Measurements from ENCODE around the gene C2CD4C.

C2CD4C gene, protein sequence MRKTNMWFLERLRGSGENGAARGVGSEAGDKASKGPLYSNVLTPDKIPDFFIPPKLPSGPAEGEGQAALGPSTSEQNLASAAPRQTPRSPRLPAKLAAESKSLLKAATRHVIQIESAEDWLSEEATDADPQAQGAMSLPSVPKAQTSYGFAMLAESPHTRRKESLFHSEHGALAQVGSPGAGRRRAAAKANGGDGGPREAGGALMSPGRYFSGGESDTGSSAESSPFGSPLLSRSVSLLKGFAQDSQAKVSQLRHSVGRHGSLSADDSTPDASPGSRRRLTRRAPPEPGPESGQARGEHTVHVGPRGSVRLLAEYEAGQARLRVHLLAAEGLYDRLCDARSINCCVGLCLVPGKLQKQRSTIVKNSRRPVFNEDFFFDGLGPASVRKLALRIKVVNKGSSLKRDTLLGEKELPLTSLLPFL

DNA sequence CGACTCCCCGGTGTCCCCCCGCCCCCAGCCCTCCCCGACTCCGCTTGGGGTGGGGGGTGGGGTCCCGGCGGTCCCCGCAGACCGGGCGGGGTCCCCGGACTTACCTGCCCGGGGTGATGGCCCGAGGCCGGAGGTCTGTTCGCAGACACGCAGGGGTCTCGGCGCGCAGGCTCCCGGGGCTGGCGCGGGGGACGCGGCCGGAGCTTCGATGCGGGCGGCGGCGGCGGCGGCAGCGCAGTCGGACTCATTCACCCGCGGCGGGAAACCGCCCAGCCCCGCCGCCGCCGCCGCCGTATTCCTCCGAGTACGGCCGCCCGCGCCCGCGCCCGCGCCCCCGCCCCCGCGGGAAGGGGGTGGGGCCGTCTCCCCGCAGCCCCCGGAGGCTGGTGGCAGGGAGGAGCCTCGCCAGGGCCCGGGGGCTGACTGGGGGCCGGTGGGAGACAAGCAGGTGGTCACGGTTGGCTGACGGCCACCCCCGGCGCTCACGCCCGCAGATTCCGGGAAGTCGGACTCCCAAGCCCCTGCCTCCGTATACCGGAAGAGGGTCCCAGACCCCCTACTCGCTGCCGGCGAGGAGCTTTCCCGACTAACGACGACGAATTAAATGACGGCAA lies at the start of gene C2CD4C:
TSS of gene C2CD4C (minus strand) at position 246 of the 614 bp plus-strand sequence. CDS start 786 bp downstream, outside the sequence.
- no peak for DNase-seq (ENCODE audit: low read depth)
- no peak within 1 kb of the TSS for H3K4me3 ChIP-seq (ENCODE audit: control insufficient read depth, low read depth, low read length)
- TF ChIP-seq, protein P1, sequence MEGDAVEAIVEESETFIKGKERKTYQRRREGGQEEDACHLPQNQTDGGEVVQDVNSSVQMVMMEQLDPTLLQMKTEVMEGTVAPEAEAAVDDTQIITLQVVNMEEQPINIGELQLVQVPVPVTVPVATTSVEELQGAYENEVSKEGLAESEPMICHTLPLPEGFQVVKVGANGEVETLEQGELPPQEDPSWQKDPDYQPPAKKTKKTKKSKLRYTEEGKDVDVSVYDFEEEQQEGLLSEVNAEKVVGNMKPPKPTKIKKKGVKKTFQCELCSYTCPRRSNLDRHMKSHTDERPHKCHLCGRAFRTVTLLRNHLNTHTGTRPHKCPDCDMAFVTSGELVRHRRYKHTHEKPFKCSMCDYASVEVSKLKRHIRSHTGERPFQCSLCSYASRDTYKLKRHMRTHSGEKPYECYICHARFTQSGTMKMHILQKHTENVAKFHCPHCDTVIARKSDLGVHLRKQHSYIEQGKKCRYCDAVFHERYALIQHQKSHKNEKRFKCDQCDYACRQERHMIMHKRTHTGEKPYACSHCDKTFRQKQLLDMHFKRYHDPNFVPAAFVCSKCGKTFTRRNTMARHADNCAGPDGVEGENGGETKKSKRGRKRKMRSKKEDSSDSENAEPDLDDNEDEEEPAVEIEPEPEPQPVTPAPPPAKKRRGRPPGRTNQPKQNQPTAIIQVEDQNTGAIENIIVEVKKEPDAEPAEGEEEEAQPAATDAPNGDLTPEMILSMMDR (conservative IDR thresholded peaks at IDR 0.05; ENCODE audit: control insufficient read depth, insufficient read depth, low read depth, low read length): no peak

DNA sequence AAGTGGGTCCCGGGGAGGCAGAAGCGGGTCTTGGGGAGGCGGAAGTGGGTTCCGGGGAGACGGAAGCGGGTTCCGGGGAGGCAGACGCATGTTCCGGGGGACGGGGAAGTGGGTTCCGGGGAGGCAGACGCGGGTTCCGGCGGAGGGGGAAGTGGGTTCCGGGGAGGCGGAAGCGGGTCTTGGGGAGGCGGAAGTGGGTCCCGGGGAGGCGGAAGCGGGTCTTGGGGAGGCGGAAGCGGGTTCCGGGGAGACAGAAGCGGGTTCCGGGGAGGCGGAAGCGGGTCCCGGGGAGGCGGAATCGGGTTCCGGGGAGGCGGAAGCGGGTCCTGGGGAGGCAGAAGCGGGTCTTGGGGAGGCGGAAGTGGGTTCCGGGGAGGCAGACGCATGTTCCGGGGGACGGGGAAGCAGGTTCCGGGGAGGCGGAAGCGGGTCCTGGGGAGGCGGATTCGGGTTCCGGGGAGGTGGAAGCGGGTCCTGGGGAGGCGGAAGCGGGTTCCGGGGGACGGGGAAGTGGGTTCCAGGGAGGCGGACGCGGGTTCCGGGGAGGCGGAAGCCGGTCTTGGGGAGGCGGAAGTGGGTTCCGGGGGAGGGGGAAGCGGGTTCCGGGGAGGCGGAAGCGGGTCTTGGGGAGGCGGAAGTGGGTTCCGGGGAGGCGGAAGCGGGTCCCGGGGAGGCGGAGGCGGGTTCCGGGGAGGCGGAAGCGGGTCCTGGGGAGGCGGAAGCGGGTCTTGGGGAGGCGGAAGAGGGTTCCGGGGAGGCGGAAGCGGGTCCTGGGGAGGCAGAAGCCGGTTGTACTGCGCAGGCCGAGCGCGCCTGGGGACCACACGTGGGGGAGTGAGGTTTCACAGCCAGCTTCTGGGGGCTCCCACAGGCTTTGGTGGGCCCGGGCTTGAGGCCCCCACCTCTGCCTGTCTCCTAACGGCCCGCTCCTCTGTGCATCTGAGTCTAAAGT lies 49.4 kb upstream of the C2CD4C start:
- no peak for DNase-seq (ENCODE audit: low read depth)
- TF ChIP-seq, protein P1 (conservative IDR thresholded peaks at IDR 0.05; ENCODE audit: control insufficient read depth, insufficient read depth, low read depth, low read length): no peak
- no peak overlapping the region for H3K4me3 ChIP-seq (ENCODE audit: control insufficient read depth, low read depth, low read length)

DNA sequence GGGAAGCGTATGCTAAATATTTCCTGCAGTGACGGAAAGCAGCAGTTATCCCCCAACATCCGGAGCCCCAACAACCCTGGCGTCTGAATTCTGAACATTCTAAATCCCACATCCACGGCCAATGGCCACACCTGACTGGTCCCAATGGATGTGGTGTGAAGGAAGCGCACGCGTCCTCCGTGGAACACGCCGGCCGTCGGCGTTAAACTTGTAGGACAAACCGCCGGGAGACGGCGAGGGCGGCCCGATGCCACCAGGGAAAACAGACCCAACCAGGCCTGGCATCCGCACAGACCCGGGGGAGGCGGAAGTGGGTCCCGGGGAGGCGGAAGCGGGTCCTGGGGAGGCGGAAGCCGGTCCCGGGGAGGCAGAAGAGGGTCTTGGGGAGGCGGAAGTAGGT lies 48.7 kb upstream of the C2CD4C start:
- TF ChIP-seq, protein P1 (conservative IDR thresholded peaks at IDR 0.05; ENCODE audit: control insufficient read depth, insufficient read depth, low read depth, low read length): no peak
- H3K4me3 ChIP-seq (ENCODE audit: control insufficient read depth, low read depth, low read length): no peak overlapping the region
- DNase-seq (ENCODE audit: low read depth): no peak

DNA sequence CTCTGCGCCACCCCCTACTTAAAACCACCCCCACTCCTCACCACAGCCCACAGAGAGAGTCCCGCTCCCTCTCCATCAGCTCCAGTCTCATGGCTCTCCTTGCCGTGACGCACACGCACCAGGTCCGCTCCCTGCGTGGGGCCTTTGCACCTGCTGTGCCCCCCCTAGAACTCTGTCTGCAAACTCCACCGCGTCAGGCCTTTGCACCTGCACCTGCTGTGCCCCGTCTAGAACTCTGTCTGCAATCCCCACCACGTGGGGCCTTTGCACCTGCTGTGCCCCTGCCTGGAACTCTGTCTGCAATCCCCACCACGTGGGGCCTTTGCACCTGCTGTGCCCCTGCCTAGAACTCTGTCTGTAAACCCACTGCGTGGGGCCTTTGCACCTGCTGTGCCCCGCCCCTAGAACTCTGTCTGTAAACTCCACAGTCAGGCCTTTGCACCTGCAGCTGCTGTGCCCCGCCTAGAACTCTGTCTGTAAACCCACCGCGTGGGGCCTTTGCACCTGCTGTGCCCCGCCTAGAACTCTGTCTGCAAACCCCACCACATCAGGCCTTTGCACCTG lies 47.7 kb upstream of the C2CD4C start:
- H3K4me3 ChIP-seq (ENCODE audit: control insufficient read depth, low read depth, low read length): no peak overlapping the region
- TF ChIP-seq, protein P1 (conservative IDR thresholded peaks at IDR 0.05; ENCODE audit: control insufficient read depth, insufficient read depth, low read depth, low read length): no peak
- no peak for DNase-seq (ENCODE audit: low read depth)

DNA sequence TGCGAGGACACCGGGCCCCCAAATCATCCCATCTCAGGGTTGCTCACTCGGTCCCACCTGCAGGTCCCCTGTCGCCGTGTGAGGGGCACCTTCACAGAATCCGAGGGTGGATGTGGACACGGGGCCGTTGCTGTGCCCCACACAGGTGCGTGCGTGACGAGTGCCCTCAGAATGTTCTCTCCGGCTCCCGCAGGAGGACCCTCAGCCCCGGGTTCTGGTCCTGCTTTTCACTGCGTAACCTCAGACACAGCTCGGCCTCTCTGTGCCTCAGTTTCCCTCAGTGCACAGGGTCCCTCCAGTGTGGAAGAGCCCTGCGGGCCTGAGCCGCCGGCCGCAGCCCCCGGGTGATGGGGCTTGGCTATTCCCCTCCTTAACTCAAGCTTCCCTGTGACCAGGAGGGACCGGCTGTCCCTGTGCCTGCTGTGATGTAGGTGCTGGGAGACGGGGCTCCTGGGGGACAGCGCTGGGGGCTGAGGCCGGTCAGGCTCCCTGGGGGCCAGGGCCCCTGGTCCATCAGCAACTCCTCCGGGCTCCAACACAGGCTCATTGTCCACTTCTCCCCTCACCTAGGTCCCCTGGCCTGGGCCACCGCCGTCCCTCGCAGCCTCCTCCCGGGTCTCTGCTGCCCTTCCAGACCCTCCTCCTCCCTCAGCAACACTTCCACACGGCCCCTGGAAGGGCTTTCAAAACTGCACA lies 47.1 kb upstream of the C2CD4C start:
- TF ChIP-seq, protein P1 (conservative IDR thresholded peaks at IDR 0.05; ENCODE audit: control insufficient read depth, insufficient read depth, low read depth, low read length): no peak
- no peak overlapping the region for H3K4me3 ChIP-seq (ENCODE audit: control insufficient read depth, low read depth, low read length)
- DNase-seq (ENCODE audit: low read depth): no peak
